ENCODE data around the gene ZBTB38.

The ZBTB38 gene

DNA sequence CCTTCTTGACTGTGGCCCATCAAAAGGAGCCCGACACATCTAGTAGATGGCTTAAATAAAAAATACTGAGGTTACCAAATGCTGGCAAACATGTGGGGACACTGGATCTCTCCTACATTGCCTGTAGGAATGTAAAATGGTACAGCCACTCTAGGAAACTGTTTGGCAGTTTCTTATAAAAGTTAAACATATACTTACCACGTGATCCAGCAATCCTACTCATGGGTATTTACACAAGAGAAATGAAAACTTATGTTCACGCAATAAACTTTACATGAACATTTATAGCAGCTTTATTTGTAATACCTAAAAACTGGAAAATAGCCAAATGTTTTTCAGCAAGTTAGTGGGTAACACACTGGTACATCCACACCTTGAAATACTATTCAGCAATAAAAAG lies 9.1 kb downstream of the ZBTB38 start:
- no peak for DNase-seq
- Histone ChIP-seq H3K27me3 (replicated peaks; ENCODE audit: control insufficient read depth, insufficient read depth, low read length, poor library complexity, severe bottlenecking) (no peaks in the 10 kb centered on the region), H3K4me1 (ENCODE audit: control insufficient read depth, insufficient read depth, low read length, poor library complexity, severe bottlenecking) (no peaks in the 10 kb centered on the region), H3K36me3 (ENCODE audit: control insufficient read depth, insufficient read depth, low read length) (no peaks in the 10 kb centered on the region), H3K4me3 (ENCODE audit: insufficient read depth, low read depth, low read length, poor library complexity, severe bottlenecking) (no peak overlapping the region), H3K27ac (ENCODE audit: insufficient read depth, low read length, poor library complexity, severe bottlenecking) (no peak overlapping the region), H3K9me3 (ENCODE audit: control insufficient read depth, low read length) (no peaks in the 10 kb centered on the region)

DNA sequence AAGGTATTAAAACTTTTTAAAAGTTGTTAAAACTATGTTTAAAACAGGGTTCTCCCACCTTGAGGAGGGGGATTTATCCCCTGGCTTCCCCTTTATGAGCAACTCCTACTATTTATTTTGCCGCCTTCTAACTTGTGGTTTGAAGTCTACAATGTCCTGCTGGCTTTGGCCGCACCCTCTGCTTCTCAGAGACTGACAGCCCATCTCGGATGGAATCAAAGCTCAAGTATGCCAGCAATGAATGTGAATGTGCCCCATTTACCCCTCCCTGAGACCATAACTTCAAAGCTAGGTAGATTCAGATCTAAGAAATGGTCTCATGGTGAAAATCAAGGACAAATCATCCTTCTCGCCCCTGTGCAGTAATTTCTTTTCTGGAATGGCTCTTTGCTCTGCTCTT lies 10.3 kb downstream of the ZBTB38 start:
- Histone ChIP-seq H3K4me1 (ENCODE audit: control insufficient read depth, insufficient read depth, low read length, poor library complexity, severe bottlenecking) (no peaks in the 10 kb centered on the region), H3K9me3 (ENCODE audit: control insufficient read depth, low read length) (no peaks in the 10 kb centered on the region), H3K27ac (ENCODE audit: insufficient read depth, low read length, poor library complexity, severe bottlenecking) (no peak overlapping the region), H3K36me3 (ENCODE audit: control insufficient read depth, insufficient read depth, low read length) (no peaks in the 10 kb centered on the region), H3K4me3 (ENCODE audit: insufficient read depth, low read depth, low read length, poor library complexity, severe bottlenecking) (no peak overlapping the region), H3K27me3 (replicated peaks; ENCODE audit: control insufficient read depth, insufficient read depth, low read length, poor library complexity, severe bottlenecking) (no peaks in the 10 kb centered on the region)
- DNase-seq = no peak

DNA sequence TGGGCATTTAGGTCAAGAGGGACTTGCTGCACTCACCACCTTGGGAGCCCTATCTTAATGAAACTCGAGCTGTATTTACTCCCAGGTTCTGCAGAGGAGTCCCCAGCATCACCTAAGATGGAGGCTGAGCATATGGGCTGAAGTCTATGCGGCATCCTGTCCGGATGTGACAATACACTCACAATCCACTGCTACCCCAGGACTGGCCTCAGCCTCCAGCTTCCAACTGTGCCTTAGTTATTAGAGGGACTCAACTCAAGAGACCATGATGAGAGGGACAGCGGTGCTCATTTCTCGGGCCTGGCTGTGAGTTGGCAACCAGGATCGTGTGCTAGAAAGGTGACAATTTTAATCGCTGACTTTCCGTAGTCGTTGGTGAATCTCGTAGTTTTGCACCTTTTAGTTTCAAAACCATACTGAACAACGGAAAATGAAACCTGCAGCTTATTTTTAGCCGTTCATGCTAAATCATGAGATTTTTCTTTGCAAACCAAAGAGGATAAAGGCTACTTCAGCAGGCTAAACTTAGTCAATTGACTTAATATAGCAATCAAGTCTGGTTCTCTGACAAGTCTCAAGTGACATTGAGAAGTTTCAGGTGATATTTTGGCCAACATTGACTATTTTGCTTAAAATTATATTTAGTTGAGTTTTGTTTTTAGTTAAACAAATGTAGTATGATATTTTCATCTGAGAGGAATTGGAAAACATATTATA lies 11.1 kb downstream of the ZBTB38 start:
- no peaks in the 10 kb centered on the region for H3K9me3 ChIP-seq (ENCODE audit: control insufficient read depth, low read length)
- H3K36me3 ChIP-seq (ENCODE audit: control insufficient read depth, insufficient read depth, low read length) = no peaks in the 10 kb centered on the region
- H3K4me1 ChIP-seq (ENCODE audit: control insufficient read depth, insufficient read depth, low read length, poor library complexity, severe bottlenecking) = no peaks in the 10 kb centered on the region
- peak; percentile 8 to 11 (median 9) for DNase-seq
- H3K27ac ChIP-seq (ENCODE audit: insufficient read depth, low read length, poor library complexity, severe bottlenecking) = peak overlapping the region; percentile 47
- no peaks in the 10 kb centered on the region for H3K27me3 ChIP-seq (replicated peaks; ENCODE audit: control insufficient read depth, insufficient read depth, low read length, poor library complexity, severe bottlenecking)
- H3K4me3 ChIP-seq (ENCODE audit: insufficient read depth, low read depth, low read length, poor library complexity, severe bottlenecking) = peak overlapping the region; percentile 17

DNA sequence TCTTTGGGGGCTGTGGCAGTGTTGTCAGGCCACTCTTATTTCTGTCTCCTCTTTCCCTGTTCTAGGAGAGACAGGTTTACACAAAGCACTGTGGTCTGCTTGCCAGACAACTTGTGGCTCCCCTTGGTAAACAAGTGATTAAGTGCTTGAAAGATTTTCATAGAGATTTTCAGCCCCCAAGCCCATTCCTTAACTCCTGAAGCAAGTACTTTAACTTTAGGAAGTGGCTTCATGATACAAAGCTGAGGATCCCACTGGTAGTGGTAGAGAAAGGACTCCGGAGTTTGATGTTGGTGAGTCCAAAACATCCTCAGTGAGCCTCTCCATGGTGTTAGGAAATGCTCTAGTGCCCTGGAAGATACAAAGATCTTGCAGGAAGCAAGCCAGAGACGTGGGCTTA lies 12.0 kb downstream of the ZBTB38 start:
- H3K4me3 ChIP-seq (ENCODE audit: insufficient read depth, low read depth, low read length, poor library complexity, severe bottlenecking) = no peak overlapping the region
- H3K4me1 ChIP-seq (ENCODE audit: control insufficient read depth, insufficient read depth, low read length, poor library complexity, severe bottlenecking) = no peaks in the 10 kb centered on the region
- H3K27me3 ChIP-seq (replicated peaks; ENCODE audit: control insufficient read depth, insufficient read depth, low read length, poor library complexity, severe bottlenecking) = no peaks in the 10 kb centered on the region
- H3K36me3 ChIP-seq (ENCODE audit: control insufficient read depth, insufficient read depth, low read length) = no peaks in the 10 kb centered on the region
- H3K9me3 ChIP-seq (ENCODE audit: control insufficient read depth, low read length) = no peaks in the 10 kb centered on the region
- DNase-seq = no peak
- H3K27ac ChIP-seq (ENCODE audit: insufficient read depth, low read length, poor library complexity, severe bottlenecking) = no peak overlapping the region

GRCh38 chr3:141380987-141381386 lies 12.7 kb downstream of the ZBTB38 start:
- no peak for DNase-seq
- no peaks in the 10 kb centered on the region for H3K4me1 ChIP-seq (ENCODE audit: control insufficient read depth, insufficient read depth, low read length, poor library complexity, severe bottlenecking)
- no peak overlapping the region for H3K4me3 ChIP-seq (ENCODE audit: insufficient read depth, low read depth, low read length, poor library complexity, severe bottlenecking)
- H3K36me3 ChIP-seq (ENCODE audit: control insufficient read depth, insufficient read depth, low read length) = no peaks in the 10 kb centered on the region
- no peak overlapping the region for H3K27ac ChIP-seq (ENCODE audit: insufficient read depth, low read length, poor library complexity, severe bottlenecking)
- H3K27me3 ChIP-seq (replicated peaks; ENCODE audit: control insufficient read depth, insufficient read depth, low read length, poor library complexity, severe bottlenecking) = no peaks in the 10 kb centered on the region
- H3K9me3 ChIP-seq (ENCODE audit: control insufficient read depth, low read length) = no peaks in the 10 kb centered on the region

DNA sequence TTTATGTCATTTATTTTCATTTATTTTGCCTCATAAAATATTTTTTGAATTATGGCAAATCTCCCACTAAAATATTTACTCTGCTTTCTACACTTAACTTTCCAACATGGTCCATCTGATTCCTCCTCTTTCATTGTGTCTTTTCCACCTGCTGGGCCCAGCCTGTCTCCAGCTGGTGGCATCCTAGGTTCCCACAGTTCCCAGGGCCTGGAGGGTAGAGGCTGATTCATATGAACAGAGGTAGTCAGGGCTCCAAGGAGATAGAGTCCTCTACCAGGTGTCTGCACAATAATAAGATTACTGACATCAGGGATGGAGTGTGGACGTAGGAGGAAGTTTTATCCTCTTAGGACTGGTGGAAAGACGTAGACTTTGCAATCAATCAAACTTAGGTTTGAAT lies 14.3 kb downstream of the ZBTB38 start:
- no peaks in the 10 kb centered on the region for H3K9me3 ChIP-seq (ENCODE audit: control insufficient read depth, low read length)
- no peaks in the 10 kb centered on the region for H3K36me3 ChIP-seq (ENCODE audit: control insufficient read depth, insufficient read depth, low read length)
- no peak for DNase-seq
- no peak overlapping the region for H3K4me3 ChIP-seq (ENCODE audit: insufficient read depth, low read depth, low read length, poor library complexity, severe bottlenecking)
- no peaks in the 10 kb centered on the region for H3K4me1 ChIP-seq (ENCODE audit: control insufficient read depth, insufficient read depth, low read length, poor library complexity, severe bottlenecking)
- no peaks in the 10 kb centered on the region for H3K27me3 ChIP-seq (replicated peaks; ENCODE audit: control insufficient read depth, insufficient read depth, low read length, poor library complexity, severe bottlenecking)
- no peak overlapping the region for H3K27ac ChIP-seq (ENCODE audit: insufficient read depth, low read length, poor library complexity, severe bottlenecking)

DNA sequence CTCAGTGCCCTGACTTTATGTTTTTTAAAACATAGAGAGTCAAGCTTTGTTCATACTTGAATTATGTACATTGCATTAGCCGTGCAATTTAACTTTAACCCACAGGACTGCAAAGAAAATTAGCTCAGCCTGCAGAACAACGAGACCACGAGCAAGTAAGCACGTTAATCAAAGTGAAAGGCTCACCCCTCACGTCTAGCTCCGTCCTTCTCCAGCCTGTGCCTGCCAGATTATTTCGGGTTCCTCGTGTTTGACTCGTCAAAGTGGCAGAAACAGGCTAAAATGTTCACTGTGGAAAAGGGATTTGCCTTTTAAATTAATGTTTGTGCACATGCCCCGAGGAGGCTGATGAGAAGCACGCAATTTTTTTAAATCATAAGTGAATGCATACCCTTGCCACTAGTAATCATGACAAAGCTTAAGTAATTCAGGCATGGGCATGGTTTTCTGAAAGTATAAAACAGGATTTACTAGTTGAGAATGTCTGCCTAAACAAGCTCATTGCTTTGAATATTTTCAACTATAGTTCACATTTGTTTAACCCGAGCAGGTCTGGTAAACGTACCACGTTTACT lies 15.3 kb downstream of the ZBTB38 start:
- Histone ChIP-seq H3K27ac (ENCODE audit: insufficient read depth, low read length, poor library complexity, severe bottlenecking) (no peak overlapping the region), H3K27me3 (replicated peaks; ENCODE audit: control insufficient read depth, insufficient read depth, low read length, poor library complexity, severe bottlenecking) (no peaks in the 10 kb centered on the region), H3K36me3 (ENCODE audit: control insufficient read depth, insufficient read depth, low read length) (no peaks in the 10 kb centered on the region), H3K4me1 (ENCODE audit: control insufficient read depth, insufficient read depth, low read length, poor library complexity, severe bottlenecking) (no peaks in the 10 kb centered on the region), H3K9me3 (ENCODE audit: control insufficient read depth, low read length) (no peaks in the 10 kb centered on the region), H3K4me3 (ENCODE audit: insufficient read depth, low read depth, low read length, poor library complexity, severe bottlenecking) (no peak overlapping the region)
- DNase-seq = no peak

DNA sequence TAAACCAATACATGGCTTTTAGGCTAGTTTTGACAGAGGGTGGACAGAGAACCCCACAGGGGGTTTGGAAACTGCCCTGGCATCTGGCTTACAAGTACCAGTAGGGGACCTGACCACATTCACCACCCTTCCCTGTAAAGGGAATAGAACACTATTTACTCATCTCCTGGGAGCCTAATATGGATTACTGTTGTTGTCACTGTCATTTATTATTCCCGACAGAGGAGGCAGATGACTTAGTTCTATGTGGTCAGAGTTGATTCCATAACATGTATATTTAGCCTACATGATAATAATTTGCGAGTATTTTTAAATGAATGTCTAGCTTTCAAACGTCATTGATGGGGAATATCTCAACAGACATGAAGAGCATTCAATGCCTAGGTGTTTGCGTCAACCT lies 15.9 kb downstream of the ZBTB38 start:
- no peaks in the 10 kb centered on the region for H3K9me3 ChIP-seq (ENCODE audit: control insufficient read depth, low read length)
- no peaks in the 10 kb centered on the region for H3K36me3 ChIP-seq (ENCODE audit: control insufficient read depth, insufficient read depth, low read length)
- no peak overlapping the region for H3K27ac ChIP-seq (ENCODE audit: insufficient read depth, low read length, poor library complexity, severe bottlenecking)
- no peak for DNase-seq
- H3K4me3 ChIP-seq (ENCODE audit: insufficient read depth, low read depth, low read length, poor library complexity, severe bottlenecking) = no peak overlapping the region
- H3K4me1 ChIP-seq (ENCODE audit: control insufficient read depth, insufficient read depth, low read length, poor library complexity, severe bottlenecking) = no peaks in the 10 kb centered on the region
- H3K27me3 ChIP-seq (replicated peaks; ENCODE audit: control insufficient read depth, insufficient read depth, low read length, poor library complexity, severe bottlenecking) = no peaks in the 10 kb centered on the region

DNA sequence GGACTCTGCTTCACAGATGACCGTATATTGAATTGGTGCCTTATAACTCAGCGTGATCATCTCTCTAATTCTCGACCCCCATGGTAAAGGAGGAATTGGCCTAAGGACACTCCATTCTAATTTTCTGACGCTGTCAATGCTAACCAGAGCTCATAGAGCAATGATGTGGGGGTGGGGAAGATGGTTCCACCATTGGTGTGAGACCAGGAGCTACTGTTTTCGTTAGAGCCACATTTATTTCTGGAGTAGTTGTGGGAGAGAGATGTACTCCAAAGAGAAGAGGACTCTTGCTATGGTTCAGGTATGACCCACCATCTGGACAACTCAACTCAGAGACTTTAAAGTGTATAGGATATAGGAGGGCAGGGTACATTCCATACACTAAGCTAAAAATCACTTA lies 16.3 kb downstream of the ZBTB38 start:
- no peak overlapping the region for H3K27ac ChIP-seq (ENCODE audit: insufficient read depth, low read length, poor library complexity, severe bottlenecking)
- no peak overlapping the region for H3K4me3 ChIP-seq (ENCODE audit: insufficient read depth, low read depth, low read length, poor library complexity, severe bottlenecking)
- no peaks in the 10 kb centered on the region for H3K9me3 ChIP-seq (ENCODE audit: control insufficient read depth, low read length)
- no peak for DNase-seq
- no peaks in the 10 kb centered on the region for H3K36me3 ChIP-seq (ENCODE audit: control insufficient read depth, insufficient read depth, low read length)
- H3K27me3 ChIP-seq (replicated peaks; ENCODE audit: control insufficient read depth, insufficient read depth, low read length, poor library complexity, severe bottlenecking) = no peaks in the 10 kb centered on the region
- no peaks in the 10 kb centered on the region for H3K4me1 ChIP-seq (ENCODE audit: control insufficient read depth, insufficient read depth, low read length, poor library complexity, severe bottlenecking)

DNA sequence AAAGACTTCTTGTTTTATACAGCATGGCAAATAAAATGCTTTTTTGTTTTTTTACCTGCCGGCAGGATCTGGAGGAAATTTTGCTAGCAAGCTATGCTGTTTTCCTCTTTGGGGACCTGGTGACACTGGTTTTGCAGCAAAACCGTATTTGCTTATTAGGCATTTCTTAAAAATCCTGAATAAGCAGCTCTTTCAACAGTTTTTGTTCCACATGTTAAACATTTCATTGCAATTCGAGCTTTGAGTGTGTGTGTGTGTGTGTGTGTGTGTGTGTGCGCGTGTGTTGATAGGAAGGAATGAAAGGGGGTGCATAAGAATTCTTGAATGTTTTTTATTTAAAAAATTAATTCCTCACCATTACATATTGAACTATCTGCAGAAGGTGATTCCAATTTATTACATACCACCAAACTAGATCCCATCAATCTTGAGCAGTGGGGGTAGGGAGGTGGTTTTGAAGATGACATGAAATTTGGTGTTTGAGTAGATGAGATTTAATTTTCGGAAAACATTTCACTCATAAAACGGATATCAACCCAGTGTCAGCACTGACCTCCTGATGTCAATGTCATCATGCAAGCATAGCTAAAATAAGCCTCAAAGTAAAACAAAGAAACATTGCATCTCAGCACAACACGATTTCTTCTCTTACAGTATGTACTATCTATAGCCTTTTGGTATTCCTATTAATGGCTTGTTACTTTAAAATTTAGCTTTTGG lies 17.3 kb downstream of the ZBTB38 start:
- no peaks in the 10 kb centered on the region for H3K4me1 ChIP-seq (ENCODE audit: control insufficient read depth, insufficient read depth, low read length, poor library complexity, severe bottlenecking)
- H3K4me3 ChIP-seq (ENCODE audit: insufficient read depth, low read depth, low read length, poor library complexity, severe bottlenecking) = no peak overlapping the region
- no peak for DNase-seq
- peak overlapping the region; percentile 7 for H3K27ac ChIP-seq (ENCODE audit: insufficient read depth, low read length, poor library complexity, severe bottlenecking)
- H3K9me3 ChIP-seq (ENCODE audit: control insufficient read depth, low read length) = no peaks in the 10 kb centered on the region
- no peaks in the 10 kb centered on the region for H3K36me3 ChIP-seq (ENCODE audit: control insufficient read depth, insufficient read depth, low read length)
- H3K27me3 ChIP-seq (replicated peaks; ENCODE audit: control insufficient read depth, insufficient read depth, low read length, poor library complexity, severe bottlenecking) = no peaks in the 10 kb centered on the region
